ENCODE results near the gene PGC.
A peak's percentile ranks its signal among the peaks of the same experiment; 100 is the strongest.
"Not testable (repeated sequence)": the region's sequence is repeated elsewhere in the genome, so short reads cannot be mapped to it uniquely, and the experiment has no call there.

Gene PGC

GRCh38 chr6:41775293-41775882 is 28.2 kb upstream of the PGC start:
- no peak for DNase-seq

- DNase-seq, result no peak
Observed at GRCh38 chr6:41774841-41775240, 27.6 kb upstream of the PGC start.

GRCh38 chr6:41771058-41771983 is 24.1 kb upstream of the PGC start:
- no peak for DNase-seq

- no peak for DNase-seq
Observed at GRCh38 chr6:41770381-41771057, 23.3 kb upstream of the PGC start.

GRCh38 chr6:41769376-41769775 is 22.2 kb upstream of the PGC start:
- DNase-seq, result no peak

- no peak for DNase-seq
Observed at GRCh38 chr6:41768545-41769308, 21.5 kb upstream of the PGC start.

- DNase-seq, result no peak
Observed at GRCh38 chr6:41767112-41767833, 20.1 kb upstream of the PGC start.

GRCh38 chr6:41766043-41766664 is 19.0 kb upstream of the PGC start:
- DNase-seq, result not testable (repeated sequence)

GRCh38 chr6:41763470-41763869 is 16.3 kb upstream of the PGC start:
- no peak for DNase-seq

GRCh38 chr6:41759905-41760579 is 12.8 kb upstream of the PGC start:
- no peak for DNase-seq

GRCh38 chr6:41759106-41759904 is 12.1 kb upstream of the PGC start:
- no peak for DNase-seq

GRCh38 chr6:41758641-41759035 is 11.4 kb upstream of the PGC start:
- DNase-seq, result no peak

GRCh38 chr6:41757931-41758640 is 10.9 kb upstream of the PGC start:
- no peak for DNase-seq

GRCh38 chr6:41757271-41757670 is 10.1 kb upstream of the PGC start:
- peak; percentile 17 to 69 for DNase-seq

- no peak for DNase-seq
Observed at GRCh38 chr6:41756354-41756753, 9.2 kb upstream of the PGC start.

GRCh38 chr6:41755895-41756294 is 8.7 kb upstream of the PGC start:
- no peak for DNase-seq

- DNase-seq, result no peak
Observed at GRCh38 chr6:41750374-41750773, 3.2 kb upstream of the PGC start.

- no peak for DNase-seq
Observed at GRCh38 chr6:41748542-41748941, 1.3 kb upstream of the PGC start.

- no peak for DNase-seq
Observed at GRCh38 chr6:41748102-41748477, 893 bp upstream of the PGC start.

- no peak for DNase-seq
Observed at GRCh38 chr6:41746107-41746506, 1.1 kb downstream of the PGC start.
